Activated naive CD4-positive, alpha-beta T cell (primary cell): ENCODE measurements around the gene CALHM3.

Experiments
- DNase-seq, 4 experiments: peaks; one replicate each; lab custom pipeline; 2025; lab: John Stamatoyannopoulos, UW

The CALHM3 gene

GRCh38 chr10:103474077-103474476 lies 5.0 kb downstream of the CALHM3 start:
- DNase-seq = no peak

- DNase-seq = no peak
Measured at GRCh38 chr10:103473261-103473671, 5.8 kb downstream of the CALHM3 start.

DNA sequence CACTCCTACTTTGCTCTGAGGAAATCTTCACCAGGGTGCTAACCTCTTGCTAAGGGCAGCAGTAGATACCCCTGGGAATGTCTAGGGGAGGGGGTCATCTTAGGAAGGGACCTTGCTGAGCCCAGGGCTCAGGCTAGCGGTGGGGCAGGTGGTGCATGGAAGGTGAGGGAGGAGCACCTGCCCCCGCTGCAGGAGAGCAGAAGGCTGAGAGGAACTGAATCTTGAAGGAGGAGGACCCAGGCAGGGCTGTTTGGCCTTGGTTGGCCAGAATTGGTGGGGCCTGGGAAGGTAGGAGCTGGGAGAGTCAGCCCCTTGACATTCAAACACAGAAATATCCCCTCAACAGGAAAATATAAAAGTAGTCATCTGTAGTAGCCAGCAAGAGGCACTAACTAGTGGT lies 7.0 kb downstream of the CALHM3 start:
- DNase-seq = no peak

GRCh38 chr10:103470761-103471653 lies 8.0 kb downstream of the CALHM3 start:
- peak in 2 of 4 experiments; percentile 48 for DNase-seq

GRCh38 chr10:103469201-103469600 lies 9.8 kb downstream of the CALHM3 start:
- DNase-seq = no peak

DNA sequence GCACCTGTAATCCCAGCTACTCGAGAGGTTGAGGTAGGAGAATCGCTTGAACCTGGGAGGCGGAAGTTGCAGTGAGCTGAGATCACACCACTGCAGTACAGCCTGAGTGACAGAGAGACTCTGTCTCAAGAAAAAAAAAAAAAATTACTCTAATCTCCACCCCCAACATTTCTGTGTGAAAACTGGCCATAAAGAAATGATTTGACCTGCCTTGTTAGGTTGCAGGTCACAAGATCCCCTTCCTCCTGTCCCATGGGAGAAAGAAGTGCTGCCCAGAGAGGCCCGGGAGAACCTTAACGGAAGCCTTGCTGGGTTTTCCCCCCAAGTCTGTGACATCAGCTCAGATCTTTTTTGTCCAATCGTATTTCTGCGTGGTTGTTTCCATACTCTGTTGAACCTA lies 11.6 kb downstream of the CALHM3 start:
- DNase-seq = no peak

DNA sequence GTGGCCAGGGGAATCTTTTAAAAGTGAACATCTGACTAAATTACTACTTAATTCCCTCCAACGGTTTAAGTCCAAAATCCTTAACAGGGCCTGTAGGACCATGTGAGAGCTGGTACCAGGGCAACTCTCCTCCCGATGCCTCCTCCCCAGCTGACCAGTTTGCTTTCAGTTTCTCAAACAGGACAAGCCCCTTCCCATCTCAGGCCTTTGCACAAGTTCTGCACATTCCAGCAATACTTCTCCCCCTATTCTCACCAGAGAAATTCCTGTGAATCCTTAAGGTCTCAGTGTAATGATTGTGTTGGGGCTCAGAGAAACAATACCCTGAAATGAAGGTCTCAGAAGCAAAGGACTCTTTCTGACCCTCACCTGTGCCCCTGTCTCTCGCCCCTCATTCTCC lies 12.3 kb downstream of the CALHM3 start:
- DNase-seq = no peak

DNA sequence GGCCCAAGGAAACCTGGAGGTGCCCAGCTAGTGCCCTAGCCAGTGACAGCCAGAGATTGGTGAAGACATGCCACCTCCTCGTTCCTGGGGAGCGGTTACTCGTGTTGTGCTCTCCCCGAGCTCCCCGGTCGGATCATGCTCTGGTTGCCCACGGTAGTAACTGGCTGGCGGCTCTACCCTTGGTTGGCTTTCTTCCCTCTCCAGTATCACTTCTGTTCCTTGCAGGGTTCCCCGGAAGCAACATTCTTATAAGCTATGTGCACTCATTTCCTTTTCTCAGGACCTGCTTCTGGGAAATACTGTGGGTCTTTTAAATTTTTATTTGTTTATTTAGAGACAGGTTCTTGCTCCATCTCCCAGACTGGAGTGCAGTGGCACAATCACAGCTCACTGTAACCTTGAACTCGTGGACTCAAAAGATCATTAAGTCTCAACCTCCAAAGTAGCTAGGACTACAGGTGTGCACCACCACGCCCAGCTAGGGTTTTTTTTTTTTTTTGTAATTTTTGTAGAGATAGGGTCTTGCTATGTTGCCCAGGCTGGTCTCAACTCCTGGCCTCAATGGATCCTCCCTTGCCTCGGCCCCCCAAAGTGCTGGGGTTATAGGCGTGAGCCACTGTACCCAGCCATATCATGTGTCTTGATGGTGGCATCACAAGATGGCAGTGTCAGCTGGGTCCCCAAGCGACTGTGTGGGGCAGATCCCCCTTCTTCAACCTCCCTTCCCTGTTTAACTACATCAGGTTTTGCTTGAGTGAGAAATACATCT lies 13.4 kb downstream of the CALHM3 start:
- DNase-seq = no peak

- no peak for DNase-seq
Measured at GRCh38 chr10:103463499-103463898, 15.5 kb downstream of the CALHM3 start.

DNA sequence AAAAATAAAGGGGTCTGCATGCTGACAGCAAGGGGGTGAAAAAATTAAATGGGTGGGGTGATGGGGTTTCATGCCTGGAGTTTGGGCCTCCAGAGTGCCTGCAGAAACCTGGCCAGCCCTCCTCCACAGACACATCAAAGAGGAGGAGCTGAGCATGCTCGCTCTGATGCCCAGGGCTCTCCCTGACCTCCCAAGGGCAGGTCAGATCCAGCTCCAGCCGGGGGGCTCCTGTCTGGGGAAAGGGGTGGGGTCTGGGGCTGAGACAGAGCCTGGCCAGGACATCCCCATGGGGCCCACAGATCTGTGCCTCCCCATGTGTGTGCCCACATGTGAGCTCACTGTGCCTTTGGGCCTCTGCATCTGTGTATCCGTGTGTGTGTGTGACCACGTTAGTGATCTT lies 19.4 kb downstream of the CALHM3 start:
- DNase-seq = no peak

- DNase-seq = no peak
Measured at GRCh38 chr10:103458720-103459119, 20.3 kb downstream of the CALHM3 start, which contains the start of gene CALHM1. Gene CALHM1 (minus strand): TSS chr10:103458900. CDS start chr10:103458751, 149 bp downstream.

GRCh38 chr10:103457896-103458583 lies 21.0 kb downstream of the CALHM3 start:
- no peak for DNase-seq

GRCh38 chr10:103457176-103457712 lies 21.8 kb downstream of the CALHM3 start:
- no peak for DNase-seq

DNA sequence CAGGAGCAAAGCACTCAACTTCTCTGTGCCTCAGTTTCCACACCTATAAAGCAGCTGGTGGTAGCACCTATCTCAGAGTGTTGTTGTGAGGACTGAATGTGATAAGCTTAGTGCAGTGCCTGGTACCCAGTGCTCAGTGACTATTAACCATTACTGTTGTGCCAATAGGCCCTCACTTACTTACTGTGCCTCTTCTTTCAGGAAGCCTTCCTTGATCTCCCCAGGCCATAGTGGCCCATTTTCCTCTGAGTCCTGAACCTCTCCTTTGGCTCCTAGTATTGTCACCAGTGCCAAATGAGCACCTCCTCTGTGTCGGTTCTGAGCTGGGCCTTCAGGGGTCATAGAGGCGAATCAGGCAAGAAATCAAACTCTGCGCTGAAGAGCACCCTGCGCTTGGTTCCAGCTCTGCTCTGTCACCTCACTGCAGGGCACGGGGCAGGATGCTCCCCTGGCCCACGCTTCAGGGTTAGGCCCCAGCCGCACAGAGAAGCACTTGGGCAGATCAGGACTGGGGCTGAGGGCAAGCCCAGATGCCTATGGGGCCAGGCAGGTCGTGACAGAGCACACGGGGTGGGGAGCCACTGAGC lies 22.9 kb downstream of the CALHM3 start:
- no peak for DNase-seq

DNA sequence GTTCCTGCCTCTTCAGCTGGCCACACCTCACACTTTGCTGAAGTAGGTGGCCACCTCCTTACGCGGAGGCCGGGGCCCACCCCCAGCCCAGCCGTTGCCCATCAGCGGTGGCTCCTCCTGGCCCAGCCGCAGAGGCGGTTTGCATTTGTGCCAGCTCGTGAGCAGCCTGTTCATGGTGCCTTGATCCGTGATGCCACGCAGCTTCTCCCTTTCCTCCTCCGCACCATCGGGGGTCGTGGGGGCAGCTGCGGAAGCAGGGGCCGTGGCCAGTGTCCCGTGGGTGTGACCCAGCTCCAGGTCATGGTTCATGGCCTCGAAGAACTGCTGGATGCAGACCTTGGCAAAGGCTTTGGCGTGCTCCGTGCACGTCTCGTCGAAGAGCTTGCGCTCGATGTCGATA lies 23.8 kb downstream of the CALHM3 start:
- DNase-seq = no peak

- no peak for DNase-seq
Measured at GRCh38 chr10:103454026-103454425, 25.0 kb downstream of the CALHM3 start.

DNA sequence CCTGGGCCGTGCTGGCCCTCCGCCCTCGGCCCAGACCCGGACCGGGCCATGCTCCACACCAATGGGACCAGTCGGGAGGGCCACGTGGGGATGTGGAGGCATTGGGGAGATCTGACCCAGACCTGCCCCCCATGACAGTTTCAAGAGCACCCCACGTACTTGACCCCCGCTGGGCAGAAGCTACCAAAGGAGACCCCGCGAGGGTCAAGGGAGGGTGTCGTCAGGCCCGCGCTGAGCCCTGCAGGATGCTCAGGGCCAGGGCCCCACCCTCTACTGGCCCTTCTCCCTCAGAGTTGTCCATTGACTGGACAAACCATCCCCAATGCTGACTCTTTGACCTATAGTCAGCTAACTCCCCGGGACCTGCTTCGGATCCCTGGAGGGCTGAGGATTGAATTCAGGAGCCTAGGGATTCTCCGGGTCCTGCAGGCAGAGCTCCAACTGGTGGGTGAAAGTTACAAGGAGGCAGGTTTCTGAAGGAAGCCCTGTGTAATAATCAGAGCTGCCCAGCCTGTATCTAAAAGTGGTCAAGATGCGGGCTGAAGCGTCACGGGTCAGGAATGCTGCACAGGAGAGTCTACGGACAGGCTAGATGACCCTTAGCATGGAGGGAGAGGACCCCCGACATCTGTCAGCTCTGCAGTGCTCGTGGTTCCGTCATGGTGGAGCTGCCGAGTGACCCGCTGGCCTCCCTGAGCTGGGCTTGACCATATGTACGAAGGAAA lies 26.4 kb downstream of the CALHM3 start:
- no peak for DNase-seq

- DNase-seq = peak in 3 of 4 experiments; percentile 22 to 48 (median 42)
Measured at GRCh38 chr10:103451831-103452505, 27.1 kb downstream of the CALHM3 start, which contains the start of gene CALHM2. Gene CALHM2 (minus strand): TSS chr10:103452370. CDS start chr10:103449941, 2,429 bp downstream.

GRCh38 chr10:103451091-103451813 lies 27.8 kb downstream of the CALHM3 start:
- DNase-seq = peak in 2 of 4 experiments; percentile 8 to 30
